Measurements from ENCODE around the gene MARCHF3. TPM values are rescaled to one million over a fixed set of nuclear protein-coding genes. Genes with fewer than 3 reads are reported as not detected.
"Not testable (repeated sequence)": the region's sequence is repeated elsewhere in the genome, so short reads cannot be mapped to it uniquely, and the experiment has no call there.

The MARCHF3 gene
- total RNA-seq, 2 experiments from 2014 or later, result 11.8 TPM

GRCh38 chr5:127006744-127007143, 23.6 kb downstream of the MARCHF3 start:
- Mint-ChIP-seq H3K36me3 (ENCODE audit: low read depth) (no peaks in the 10 kb centered on the region), H3K4me1 (ENCODE audit: low read depth) (peaks cover 24% of the 10 kb centered on the region), H3K27me3 (ENCODE audit: low read depth) (no peaks in the 10 kb centered on the region), H3K27ac (no peak overlapping the region), H3K9me3 (no peaks in the 10 kb centered on the region), H3K4me3 (no peak overlapping the region)
- intact Hi-C loops (cut with micrococcal nuclease), result no loop called here
- DNase-seq, result no peak
- CTCF ChIA-PET, result interaction anchor here (0.7 to 0.9 kb wide), 3 partner anchors 20 to 507 kb away, joined by 3 to 6 read pairs (median 5); no protein-coding TSS in a partner anchor

GRCh38 chr5:127005282-127005681, 25.1 kb downstream of the MARCHF3 start:
- peaks cover 12% of the 10 kb centered on the region for H3K4me1 Mint-ChIP-seq (ENCODE audit: low read depth)
- DNase-seq; intact Hi-C loops (cut with micrococcal nuclease); H3K9me3 Mint-ChIP-seq; H3K27me3 Mint-ChIP-seq (ENCODE audit: low read depth); CTCF ChIA-PET; H3K27ac Mint-ChIP-seq; H3K4me3 Mint-ChIP-seq; H3K36me3 Mint-ChIP-seq (ENCODE audit: low read depth): not testable (repeated sequence)

GRCh38 chr5:127004721-127005120, 25.6 kb downstream of the MARCHF3 start:
- no peak overlapping the region for H3K27ac Mint-ChIP-seq
- CTCF ChIA-PET, result interaction anchor here (0.6 kb wide), 1 partner anchor 460 kb away, joined by 4 read pairs; no protein-coding TSS in a partner anchor
- no peaks in the 10 kb centered on the region for H3K27me3 Mint-ChIP-seq (ENCODE audit: low read depth)
- peaks cover 7% of the 10 kb centered on the region for H3K4me1 Mint-ChIP-seq (ENCODE audit: low read depth)
- no peak overlapping the region for H3K4me3 Mint-ChIP-seq
- H3K36me3 Mint-ChIP-seq (ENCODE audit: low read depth), result no peaks in the 10 kb centered on the region
- no peak for DNase-seq
- H3K9me3 Mint-ChIP-seq, result no peaks in the 10 kb centered on the region
- intact Hi-C loops (cut with micrococcal nuclease), result no loop called here

- CTCF ChIA-PET, result no interaction called here
- intact Hi-C loops (cut with micrococcal nuclease), result no loop called here
- Mint-ChIP-seq H3K27me3 (ENCODE audit: low read depth) (no peaks in the 10 kb centered on the region), H3K4me1 (ENCODE audit: low read depth) (peaks cover 3% of the 10 kb centered on the region), H3K9me3 (no peaks in the 10 kb centered on the region), H3K27ac (no peak overlapping the region), H3K4me3 (no peak overlapping the region), H3K36me3 (ENCODE audit: low read depth) (no peaks in the 10 kb centered on the region)
- no peak for DNase-seq
Measured at GRCh38 chr5:127003798-127004495, 26.4 kb downstream of the MARCHF3 start.

- CTCF ChIA-PET, result no interaction called here
- Mint-ChIP-seq H3K9me3 (no peaks in the 10 kb centered on the region), H3K36me3 (ENCODE audit: low read depth) (no peaks in the 10 kb centered on the region), H3K4me1 (ENCODE audit: low read depth) (peaks cover 8% of the 10 kb centered on the region), H3K27ac (no peak overlapping the region), H3K27me3 (ENCODE audit: low read depth) (no peaks in the 10 kb centered on the region), H3K4me3 (no peak overlapping the region)
- intact Hi-C loops (cut with micrococcal nuclease), result no loop called here
- no peak for DNase-seq
Measured at GRCh38 chr5:127002390-127002789, 28.0 kb downstream of the MARCHF3 start.

- CTCF ChIA-PET, result no interaction called here
- Mint-ChIP-seq H3K36me3 (ENCODE audit: low read depth) (no peaks in the 10 kb centered on the region), H3K9me3 (no peaks in the 10 kb centered on the region), H3K4me3 (no peak overlapping the region), H3K27me3 (ENCODE audit: low read depth) (no peaks in the 10 kb centered on the region), H3K4me1 (ENCODE audit: low read depth) (peaks cover 9% of the 10 kb centered on the region), H3K27ac (no peak overlapping the region)
- intact Hi-C loops (cut with micrococcal nuclease), result no loop called here
- DNase-seq, result no peak
Measured at GRCh38 chr5:127001621-127002296, 28.6 kb downstream of the MARCHF3 start.

GRCh38 chr5:126998895-126999570, 31.3 kb downstream of the MARCHF3 start:
- Mint-ChIP-seq H3K4me1 (ENCODE audit: low read depth) (peaks cover 26% of the 10 kb centered on the region), H3K9me3 (no peaks in the 10 kb centered on the region), H3K27me3 (ENCODE audit: low read depth) (no peaks in the 10 kb centered on the region), H3K27ac (no peak overlapping the region), H3K36me3 (ENCODE audit: low read depth) (no peaks in the 10 kb centered on the region), H3K4me3 (no peak overlapping the region)
- CTCF ChIA-PET, result interaction anchor here (0.6 to 1.0 kb wide), 4 partner anchors 10 to 221 kb away, joined by 3 to 4 read pairs (median 4); no protein-coding TSS in a partner anchor
- DNase-seq, result no peak
- intact Hi-C loops (cut with micrococcal nuclease), result no loop called here

- Mint-ChIP-seq H3K9me3 (no peaks in the 10 kb centered on the region), H3K4me3 (no peak overlapping the region), H3K4me1 (ENCODE audit: low read depth) (peaks cover 32% of the 10 kb centered on the region), H3K36me3 (ENCODE audit: low read depth) (no peaks in the 10 kb centered on the region), H3K27ac (no peak overlapping the region), H3K27me3 (ENCODE audit: low read depth) (no peaks in the 10 kb centered on the region)
- DNase-seq, result no peak
- intact Hi-C loops (cut with micrococcal nuclease), result no loop called here
- CTCF ChIA-PET, result interaction anchor here (0.7 to 0.9 kb wide), 2 partner anchors 20 to 74 kb away, joined by 3 to 4 read pairs; no protein-coding TSS in a partner anchor
Measured at GRCh38 chr5:126998201-126998631, 32.1 kb downstream of the MARCHF3 start.

- no peak overlapping the region for H3K4me3 Mint-ChIP-seq
- no peak for DNase-seq
- intact Hi-C loops (cut with micrococcal nuclease), result no loop called here
- CTCF ChIA-PET, result no interaction called here
- H3K4me1 Mint-ChIP-seq (ENCODE audit: low read depth), result peaks cover 36% of the 10 kb centered on the region
- H3K27ac Mint-ChIP-seq, result no peak overlapping the region
- H3K27me3 Mint-ChIP-seq (ENCODE audit: low read depth), result no peaks in the 10 kb centered on the region
- H3K36me3 Mint-ChIP-seq (ENCODE audit: low read depth), result no peaks in the 10 kb centered on the region
- peaks cover 2% of the 10 kb centered on the region for H3K9me3 Mint-ChIP-seq
Measured at GRCh38 chr5:126995689-126996088, 34.7 kb downstream of the MARCHF3 start.

- Mint-ChIP-seq H3K27me3 (ENCODE audit: low read depth) (no peaks in the 10 kb centered on the region), H3K4me3 (no peak overlapping the region), H3K4me1 (ENCODE audit: low read depth) (peaks cover 42% of the 10 kb centered on the region), H3K9me3 (peaks cover 5% of the 10 kb centered on the region), H3K27ac (no peak overlapping the region), H3K36me3 (ENCODE audit: low read depth) (no peaks in the 10 kb centered on the region)
- intact Hi-C loops (cut with micrococcal nuclease), result no loop called here
- DNase-seq, result no peak
- CTCF ChIA-PET, result no interaction called here
Measured at GRCh38 chr5:126995039-126995438, 35.3 kb downstream of the MARCHF3 start.

- CTCF ChIA-PET, result no interaction called here
- no peak overlapping the region for H3K27ac Mint-ChIP-seq
- H3K36me3 Mint-ChIP-seq (ENCODE audit: low read depth), result no peaks in the 10 kb centered on the region
- H3K4me1 Mint-ChIP-seq (ENCODE audit: low read depth), result peaks cover 44% of the 10 kb centered on the region
- peak; percentile 50 for DNase-seq
- H3K4me3 Mint-ChIP-seq, result no peak overlapping the region
- intact Hi-C loops (cut with micrococcal nuclease), result loop anchor here (1.0 kb wide), 2 partner anchors 18 to 183 kb away; no protein-coding TSS in a partner anchor
- peaks cover 5% of the 10 kb centered on the region for H3K9me3 Mint-ChIP-seq
- no peaks in the 10 kb centered on the region for H3K27me3 Mint-ChIP-seq (ENCODE audit: low read depth)
Measured at GRCh38 chr5:126994485-126994884, 35.9 kb downstream of the MARCHF3 start.

GRCh38 chr5:126988021-126988569, 42.3 kb downstream of the MARCHF3 start:
- intact Hi-C loops (cut with micrococcal nuclease), result loop anchor here (1.0 kb wide), 11 partner anchors 16 to 564 kb away; partner anchors contain the start of genes C5orf63 and MARCHF3
- peak overlapping the region; percentile 20 for H3K4me3 Mint-ChIP-seq
- peaks cover 3% of the 10 kb centered on the region for H3K36me3 Mint-ChIP-seq (ENCODE audit: low read depth)
- H3K4me1 Mint-ChIP-seq (ENCODE audit: low read depth), result peaks cover 51% of the 10 kb centered on the region
- peak; percentile 77 for DNase-seq
- peak overlapping the region; percentile 76 for H3K27ac Mint-ChIP-seq
- no peaks in the 10 kb centered on the region for H3K27me3 Mint-ChIP-seq (ENCODE audit: low read depth)
- CTCF ChIA-PET, result no interaction called here
- peaks cover 5% of the 10 kb centered on the region for H3K9me3 Mint-ChIP-seq
